AG09319 (cell line): ENCODE results near the gene SLC25A5.
A peak's percentile ranks its signal among the peaks of the same experiment; 100 is the strongest.

Experiments
- DNase-seq: peaks from one replicate; pipeline ENCODE4 v3.0.0-alpha.2; 2010; ENCODE audit warnings: low read depth; ENCODE audit errors: extremely low read depth
- TF ChIP-seq, protein P1 (sequence below): IDR thresholded peaks from 2 replicates; pipeline ENCODE4 v1.5.1; 2011; ENCODE audit warnings: low read depth, mild to moderate bottlenecking, inconsistent platforms, low read length, moderate library complexity

SLC25A5 gene

GRCh38 chrX:119516157-119516702, 48.0 kb downstream of the SLC25A5 start:
- peak; percentile 41 for DNase-seq
- TF ChIP-seq, protein P1, sequence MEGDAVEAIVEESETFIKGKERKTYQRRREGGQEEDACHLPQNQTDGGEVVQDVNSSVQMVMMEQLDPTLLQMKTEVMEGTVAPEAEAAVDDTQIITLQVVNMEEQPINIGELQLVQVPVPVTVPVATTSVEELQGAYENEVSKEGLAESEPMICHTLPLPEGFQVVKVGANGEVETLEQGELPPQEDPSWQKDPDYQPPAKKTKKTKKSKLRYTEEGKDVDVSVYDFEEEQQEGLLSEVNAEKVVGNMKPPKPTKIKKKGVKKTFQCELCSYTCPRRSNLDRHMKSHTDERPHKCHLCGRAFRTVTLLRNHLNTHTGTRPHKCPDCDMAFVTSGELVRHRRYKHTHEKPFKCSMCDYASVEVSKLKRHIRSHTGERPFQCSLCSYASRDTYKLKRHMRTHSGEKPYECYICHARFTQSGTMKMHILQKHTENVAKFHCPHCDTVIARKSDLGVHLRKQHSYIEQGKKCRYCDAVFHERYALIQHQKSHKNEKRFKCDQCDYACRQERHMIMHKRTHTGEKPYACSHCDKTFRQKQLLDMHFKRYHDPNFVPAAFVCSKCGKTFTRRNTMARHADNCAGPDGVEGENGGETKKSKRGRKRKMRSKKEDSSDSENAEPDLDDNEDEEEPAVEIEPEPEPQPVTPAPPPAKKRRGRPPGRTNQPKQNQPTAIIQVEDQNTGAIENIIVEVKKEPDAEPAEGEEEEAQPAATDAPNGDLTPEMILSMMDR = peak; percentile 77

GRCh38 chrX:119518371-119518770, 50.1 kb downstream of the SLC25A5 start:
- TF ChIP-seq, protein P1 = no peak
- DNase-seq = no peak
